GM15510 (cell line): ENCODE results near the gene ZNF665.

Experiments used
- POLR2A ChIP-seq: IDR thresholded peaks from 3 replicates; pipeline ENCODE4 v1.6.1; 2011; ENCODE audit warnings: borderline replicate concordance; ENCODE audit not compliant: insufficient read length; ENCODE audit errors: extremely low read depth

The ZNF665 gene

DNA sequence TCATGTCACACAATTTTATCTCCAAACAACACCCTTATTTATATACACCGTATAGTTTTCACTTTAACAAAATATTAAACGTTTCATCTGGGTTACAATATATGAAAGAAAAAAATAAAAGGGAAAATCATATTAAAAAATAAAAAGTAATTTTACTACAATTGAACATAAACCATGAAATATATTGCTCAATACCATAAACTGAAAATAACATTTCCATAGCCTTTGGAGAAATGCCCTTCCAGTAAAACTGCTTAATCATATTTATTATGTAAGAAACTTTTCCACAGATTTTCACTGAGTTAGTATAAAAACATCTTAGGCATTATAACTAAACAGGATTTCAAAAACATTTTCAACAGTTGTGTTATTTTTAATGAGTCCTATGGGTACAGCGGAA lies 32.8 kb downstream of the ZNF665 start:
- TF ChIP-seq POLR2A = no peak

DNA sequence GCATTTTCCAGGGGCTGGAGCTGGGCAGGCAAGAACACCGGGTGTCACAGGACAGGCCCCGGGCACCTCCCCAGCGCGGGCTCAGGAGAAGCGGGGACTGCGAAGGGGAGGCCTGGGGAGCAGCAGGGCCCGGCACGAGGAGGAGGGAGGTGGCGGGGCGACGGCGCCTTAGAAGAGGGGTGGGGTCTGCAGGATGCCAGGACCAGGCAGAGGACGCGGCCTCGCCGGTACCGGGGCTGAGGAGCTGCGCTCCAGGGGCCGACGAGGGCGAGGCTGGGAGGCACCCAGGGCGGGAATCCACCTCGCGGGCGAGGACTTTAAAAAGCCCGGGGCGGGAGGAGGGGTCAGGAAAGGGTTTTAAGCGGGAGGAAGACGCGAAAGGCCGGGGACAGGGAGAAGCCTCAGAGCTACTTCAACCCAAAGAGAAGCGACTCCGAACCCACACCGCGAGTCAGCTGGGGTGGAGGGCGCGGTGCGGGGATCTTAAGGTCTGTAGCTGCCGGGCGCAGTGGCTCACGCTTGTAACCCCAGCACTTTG lies 35.0 kb downstream of the ZNF665 start:
- TF ChIP-seq POLR2A = no peak

DNA sequence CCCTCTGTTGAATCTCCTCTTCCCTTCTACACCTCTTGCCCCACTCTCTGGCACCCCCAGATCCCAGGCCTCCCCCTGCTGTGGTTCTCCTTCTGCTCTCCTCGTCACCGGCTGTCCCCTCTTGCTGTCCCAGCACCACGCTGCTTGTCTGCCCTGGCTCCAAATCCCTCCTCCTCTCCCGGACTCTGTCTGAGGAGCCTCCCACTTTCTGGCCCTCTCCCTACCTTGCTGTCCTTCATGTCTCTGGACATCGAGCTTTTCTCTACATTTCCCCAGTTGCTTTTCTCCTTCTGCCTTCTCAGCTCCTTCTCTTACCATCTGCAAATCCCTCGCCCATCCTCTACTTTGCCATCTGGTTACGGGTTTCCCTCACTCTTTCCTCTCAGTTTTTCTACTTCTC lies 35.5 kb downstream of the ZNF665 start:
- TF ChIP-seq POLR2A = no peak

DNA sequence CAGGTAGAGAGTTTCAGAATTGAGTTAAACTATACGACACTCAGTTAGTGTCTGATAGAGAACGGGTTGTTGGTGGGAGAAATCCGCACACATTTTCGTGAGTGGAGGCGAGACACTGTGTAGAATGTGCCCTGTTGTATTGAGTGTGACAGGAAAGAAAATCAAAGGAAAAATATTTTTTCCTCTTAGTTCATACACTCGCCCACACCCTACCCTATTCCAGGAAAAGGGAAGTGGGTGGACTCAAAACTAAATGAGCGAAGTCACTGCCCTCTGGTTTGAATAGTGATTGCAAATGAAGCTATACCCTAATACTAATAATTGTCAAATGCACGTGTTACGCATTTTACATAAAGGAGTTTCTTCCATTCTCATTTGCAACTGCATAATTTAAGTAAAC lies 36.3 kb downstream of the ZNF665 start:
- no peak for TF ChIP-seq POLR2A

DNA sequence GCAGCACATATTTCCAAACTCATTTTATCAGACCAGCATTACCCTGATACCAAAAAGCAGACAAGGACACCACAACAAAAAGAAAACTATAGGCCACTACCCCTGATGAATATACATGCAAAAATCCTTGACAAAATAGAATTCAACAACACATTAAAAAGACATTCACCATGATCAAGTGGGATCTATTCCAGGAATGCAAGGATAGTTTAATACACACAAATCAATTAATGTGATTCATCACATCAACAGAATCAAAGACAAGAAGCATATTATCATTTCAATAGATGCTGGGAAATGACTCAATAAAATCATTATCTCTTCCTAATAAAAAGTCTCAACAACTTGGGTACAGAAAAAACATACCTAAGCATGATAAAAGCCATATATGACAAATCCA lies 45.5 kb downstream of the ZNF665 start:
- TF ChIP-seq POLR2A = no peak

DNA sequence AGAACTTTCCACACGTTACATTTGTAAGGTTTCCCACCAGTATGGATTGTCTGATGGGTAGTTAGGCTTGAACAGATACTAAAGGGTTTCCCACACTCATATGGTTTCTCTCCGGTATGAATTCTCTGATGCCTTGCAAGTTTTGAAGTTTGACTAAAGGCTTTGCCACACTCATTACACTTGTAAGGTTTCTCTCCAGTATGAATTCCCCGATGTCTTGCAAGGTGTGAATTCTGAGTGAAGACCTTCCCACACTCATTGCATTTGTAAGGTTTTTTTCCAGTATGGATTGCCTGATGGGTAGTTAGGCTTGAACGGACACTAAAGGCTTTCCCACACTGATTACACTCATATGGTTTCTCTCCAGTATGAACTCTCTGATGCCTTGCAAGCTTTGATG lies 52.8 kb downstream of the ZNF665 start:
- TF ChIP-seq POLR2A = no peak

DNA sequence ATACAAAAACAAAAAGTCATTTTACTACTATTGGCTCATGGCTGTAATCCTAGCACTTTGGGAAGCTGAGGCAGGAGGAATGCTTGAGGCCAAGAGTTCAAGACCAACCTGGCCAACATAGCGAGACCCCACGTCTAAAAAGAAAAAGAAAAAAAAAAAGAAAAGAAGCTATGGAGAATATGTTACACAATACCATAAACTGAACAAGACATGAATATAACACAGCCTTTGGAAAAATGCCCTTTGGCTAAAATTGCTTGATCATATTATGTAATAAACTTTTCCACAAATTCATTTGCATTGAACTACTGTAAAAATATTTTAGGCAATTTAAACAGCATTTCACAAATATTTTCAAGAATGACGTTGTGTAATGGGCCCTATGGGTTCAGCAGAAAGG lies 56.7 kb downstream of the ZNF665 start:
- TF ChIP-seq POLR2A = no peak

DNA sequence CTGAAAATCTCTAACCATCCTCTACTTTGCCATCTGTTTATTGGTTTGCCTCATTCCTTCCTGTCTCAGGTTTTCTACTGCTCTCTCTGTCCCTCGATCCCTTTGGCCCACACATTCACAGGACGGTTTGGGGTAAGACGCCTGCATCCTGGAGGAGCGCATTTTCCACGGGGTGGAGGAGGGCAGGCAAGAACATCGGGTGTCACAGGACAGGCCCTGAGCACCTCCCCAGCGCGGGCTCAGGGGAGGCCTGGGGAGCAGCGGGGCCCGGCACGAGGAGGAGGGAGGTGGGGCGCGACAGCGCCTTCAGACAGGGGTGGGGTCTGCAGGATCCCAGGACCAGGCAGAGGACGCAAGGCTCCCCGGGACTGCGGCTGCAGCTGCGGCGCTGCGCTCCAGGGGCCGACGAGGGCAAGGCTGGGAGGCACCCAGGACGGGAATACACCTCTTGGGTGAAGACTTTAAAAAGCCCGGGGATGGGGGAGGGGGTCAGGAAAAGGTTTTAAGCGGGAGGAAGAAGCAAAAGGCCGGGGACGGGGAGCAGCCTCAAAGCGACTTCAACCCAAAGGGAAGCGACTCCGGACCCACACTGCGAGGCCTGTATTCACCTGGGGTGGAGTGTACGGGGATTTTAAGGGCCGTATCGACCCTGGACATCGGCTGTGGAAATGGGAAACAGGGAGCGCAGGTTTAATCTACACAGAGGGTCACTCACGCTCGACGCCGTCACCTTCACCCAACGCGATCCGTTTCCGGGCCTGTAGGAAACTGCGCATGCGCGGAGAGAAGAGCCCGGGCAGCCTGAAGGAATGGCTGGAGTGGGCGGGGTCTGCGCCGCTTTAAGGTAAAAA lies 60.8 kb downstream of the ZNF665 start, which contains the start of gene ZNF415:
TSS of gene ZNF415 (minus strand) at position 770 of the 851 bp plus-strand sequence. CDS start 10,234 bp downstream, outside the sequence.
- TF ChIP-seq POLR2A = no peak

DNA sequence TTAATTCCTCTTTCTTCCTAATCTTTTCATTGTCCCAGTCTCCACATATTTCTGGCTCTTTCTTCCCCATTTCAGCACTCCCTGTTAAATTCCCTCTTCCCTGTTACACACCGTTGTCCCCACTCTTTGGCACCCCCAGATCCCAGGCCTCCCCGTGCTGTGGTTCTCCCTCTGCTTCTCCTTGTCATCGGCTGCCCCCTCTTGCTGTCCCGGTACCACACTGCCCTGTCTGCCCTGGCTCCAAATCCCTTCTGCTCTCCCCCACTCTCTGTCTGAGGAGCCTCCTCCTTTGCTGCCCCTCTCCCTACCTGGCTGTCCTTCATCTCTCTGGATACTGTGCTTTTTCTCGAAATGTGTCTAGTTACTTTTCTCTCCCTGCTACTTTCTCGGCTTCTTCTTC lies 61.4 kb downstream of the ZNF665 start:
- TF ChIP-seq POLR2A = no peak

DNA sequence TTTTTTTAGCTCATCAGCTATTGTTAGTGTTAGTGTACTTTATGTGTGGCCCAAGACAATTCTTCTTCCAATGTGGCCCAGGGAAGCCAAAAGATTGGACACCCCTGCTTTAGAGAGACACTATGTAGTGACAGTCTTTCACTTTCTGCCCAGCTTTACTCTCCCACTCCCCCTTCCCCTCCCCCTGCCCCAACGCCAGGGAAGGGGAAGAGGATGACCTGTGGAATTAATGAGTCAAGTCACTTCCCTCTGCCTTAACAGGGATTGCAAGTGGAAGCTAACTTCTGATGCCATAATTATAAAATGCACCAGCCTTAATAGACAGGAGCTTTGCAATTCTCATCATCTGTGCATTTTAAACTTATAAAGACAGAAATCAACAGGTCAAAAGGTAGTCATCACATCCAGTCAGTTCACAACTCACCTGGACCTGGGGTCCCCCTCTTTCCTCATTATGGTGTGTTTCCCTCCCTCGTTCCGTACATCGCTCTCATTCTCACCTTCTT lies 62.0 kb downstream of the ZNF665 start:
- TF ChIP-seq POLR2A = no peak

DNA sequence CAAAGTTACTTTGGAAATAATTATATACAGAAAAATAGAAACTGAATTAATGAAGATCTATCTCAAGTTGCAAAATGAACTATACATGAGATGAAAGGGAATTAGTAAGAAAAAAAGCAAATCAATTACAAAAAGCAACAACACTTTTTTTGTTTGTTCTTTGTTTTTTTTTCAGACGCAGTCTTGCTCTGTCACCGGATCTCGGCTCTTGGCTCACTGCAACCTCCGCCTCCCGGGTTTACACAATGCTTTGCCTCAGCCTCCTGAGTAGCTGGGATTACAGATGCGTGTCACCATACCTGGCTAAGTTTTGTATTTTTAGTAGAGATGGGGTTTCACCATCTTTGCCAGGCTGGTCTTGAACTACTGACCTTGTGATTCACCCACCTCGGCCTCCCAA lies 62.7 kb downstream of the ZNF665 start:
- TF ChIP-seq POLR2A = no peak

DNA sequence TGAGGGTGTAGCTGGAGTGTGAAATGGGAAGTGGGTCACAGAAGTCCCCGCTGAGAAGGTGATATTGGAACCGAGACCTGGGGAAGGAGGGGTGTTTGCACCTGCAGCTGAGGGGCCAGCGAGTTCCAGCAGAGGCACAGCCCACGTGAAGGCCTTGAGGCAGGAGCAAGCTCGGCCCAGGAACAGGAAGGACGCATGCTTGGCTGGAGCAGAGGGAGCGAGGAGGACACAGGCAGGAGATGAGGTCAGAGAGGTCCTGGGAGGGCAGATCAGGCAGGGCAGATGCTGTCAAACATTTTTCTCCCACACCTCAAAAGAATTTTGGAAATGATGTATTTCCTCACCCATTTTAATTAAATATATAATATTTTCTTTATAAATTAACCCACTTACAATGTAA lies 69.8 kb downstream of the ZNF665 start:
- TF ChIP-seq POLR2A = no peak
